Neural cell (in vitro differentiated cells): ENCODE measurements around the gene DNAH8. TPM values are rescaled to one million over a fixed set of nuclear protein-coding genes. Genes with fewer than 3 reads are reported as not detected.

Experiments
- H2AFZ ChIP-seq: fragments of 200-600, 300-800 bp; sonication (generic), shearing (Covaris generic); 2 replicates; pipeline ENCODE4 v1.6.0; 2014; ENCODE audit warnings: low read depth, mild to moderate bottlenecking, antibody characterized with exemption, low read length, moderate library complexity
- H3F3A ChIP-seq: fragments of 200-600 bp; shearing (Covaris generic); 2 replicates; pipeline ENCODE4 v1.6.1; 2016; ENCODE audit warnings: mild to moderate bottlenecking, moderate library complexity, mixed read lengths, antibody characterized with exemption, low read length; ENCODE audit not compliant: insufficient read depth, poor library complexity, severe bottlenecking
- H3K27ac ChIP-seq: fragments of 200-600, 300-800 bp; sonication (generic), shearing (Covaris generic); 2 replicates; pipeline ENCODE4 v1.5.1; 2014; ENCODE audit warnings: mild to moderate bottlenecking, low read length, moderate library complexity
- H3K27me3 ChIP-seq: fragments of 300-800, 200-600 bp; sonication (generic), shearing (Covaris generic); 2 replicates; pipeline ENCODE4 v1.6.0; 2014; ENCODE audit warnings: mild to moderate bottlenecking, low read depth, low read length, moderate library complexity; ENCODE audit not compliant: insufficient read depth
- H3K36me3 ChIP-seq: fragments of 300-800, 200-600 bp; sonication (generic), shearing (Covaris generic); 2 replicates; pipeline ENCODE4 v1.5.1; 2014; ENCODE audit warnings: mild to moderate bottlenecking, antibody characterized with exemption, low read length, moderate library complexity; ENCODE audit not compliant: insufficient read depth
- H3K4me2 ChIP-seq: fragments of 300-800, 200-600 bp; sonication (generic), shearing (Covaris generic); 2 replicates; pipeline ENCODE4 v1.6.0; 2014; ENCODE audit warnings: mild to moderate bottlenecking, low read length
- H3K4me3 ChIP-seq: fragments of 300-800, 200-600 bp; sonication (generic), shearing (Covaris generic); 2 replicates; pipeline ENCODE4 v1.5.1; 2014; ENCODE audit warnings: mild to moderate bottlenecking, low read length, moderate library complexity
- H3K79me2 ChIP-seq: fragments of 200-600 bp; shearing (Covaris generic); replicated peaks from 2 replicates; pipeline ENCODE4 v1.6.0; 2014; ENCODE audit warnings: mild to moderate bottlenecking, low read length, moderate library complexity; ENCODE audit not compliant: insufficient read depth
- H3K9ac ChIP-seq: fragments of 300-800, 200-600 bp; sonication (generic), shearing (Covaris generic); 2 replicates; pipeline ENCODE4 v1.6.1; 2016; ENCODE audit warnings: mild to moderate bottlenecking, low read length, mixed read lengths
- H3K9me2 ChIP-seq: fragments of 200-600 bp; shearing (Covaris generic); 2 replicates; pipeline ENCODE4 v1.6.1; 2016; ENCODE audit warnings: mild to moderate bottlenecking, low read length, mixed read lengths; ENCODE audit not compliant: insufficient read depth
- H3K9me3 ChIP-seq: fragments of 200-600, 300-800 bp; sonication (generic), shearing (Covaris generic); 2 replicates; pipeline ENCODE4 v1.6.1; 2016; ENCODE audit warnings: mild to moderate bottlenecking, mixed run types, low read length, moderate library complexity, mixed read lengths
- H4K20me1 ChIP-seq: fragments of 200-600 bp; shearing (Covaris generic); 2 replicates; pipeline ENCODE4 v1.6.1; 2016; ENCODE audit warnings: mild to moderate bottlenecking, mixed run types; ENCODE audit not compliant: insufficient read depth
- EP300 ChIP-seq: fragments of 450-650 bp; conservative IDR thresholded peaks from 2 replicates; pipeline ENCODE4 v1.6.1; 2014; ENCODE audit warnings: antibody characterized with exemption, mild to moderate bottlenecking, moderate library complexity; ENCODE audit not compliant: poor library complexity, severe bottlenecking
- EZH2 ChIP-seq: fragments of 200-600, 300-800 bp; shearing (Covaris generic), sonication (generic); IDR thresholded peaks from 2 replicates; pipeline ENCODE4 v1.6.1; 2014; ENCODE audit warnings: antibody characterized with exemption, low read length, borderline replicate concordance, mild to moderate bottlenecking; ENCODE audit not compliant: insufficient read depth, poor library complexity, severe bottlenecking
- MXI1 ChIP-seq: fragments of 450-650 bp; conservative IDR thresholded peaks from 2 replicates; pipeline ENCODE4 v1.6.1; 2014; ENCODE audit warnings: antibody characterized with exemption, mild to moderate bottlenecking; ENCODE audit not compliant: poor library complexity, severe bottlenecking
- POLR2AphosphoS5 ChIP-seq: IDR thresholded peaks from 2 replicates; pipeline ENCODE4 v1.6.1; 2012
- RAD21 ChIP-seq: fragments of 450-650 bp; conservative IDR thresholded peaks from 2 replicates; pipeline ENCODE4 v1.6.1; 2014; ENCODE audit warnings: antibody characterized with exemption, mild to moderate bottlenecking, moderate library complexity
- REST ChIP-seq: IDR thresholded peaks from 2 replicates; pipeline ENCODE4 v1.6.1; 2012; ENCODE audit warnings: borderline replicate concordance
- SMC3 ChIP-seq: fragments of 450-650 bp; conservative IDR thresholded peaks from 2 replicates; pipeline ENCODE4 v1.6.1; 2014; ENCODE audit warnings: antibody characterized with exemption, mild to moderate bottlenecking, moderate library complexity; ENCODE audit not compliant: poor library complexity
- TAF1 ChIP-seq: IDR thresholded peaks from 2 replicates; pipeline ENCODE4 v1.6.1; 2012; ENCODE audit warnings: low read depth
- polyA plus RNA-seq: library from polyadenylated mRNA; depleted of rRNA; stranded (reverse); fragments of >200 nt; gene quantifications from 2 replicates; pipeline ENCODE4 v1.2.3, GENCODE V29; 2014
- TF ChIP-seq, protein P1 (sequence below): fragments of 450-650 bp; IDR thresholded peaks from 2 replicates; pipeline ENCODE4 v1.5.1; 2014; ENCODE audit warnings: antibody characterized with exemption, mild to moderate bottlenecking, moderate library complexity; ENCODE audit not compliant: poor library complexity, severe bottlenecking

Gene DNAH8
- polyA plus RNA-seq, 1 donor from 2014 or later = 0.07 TPM

DNA sequence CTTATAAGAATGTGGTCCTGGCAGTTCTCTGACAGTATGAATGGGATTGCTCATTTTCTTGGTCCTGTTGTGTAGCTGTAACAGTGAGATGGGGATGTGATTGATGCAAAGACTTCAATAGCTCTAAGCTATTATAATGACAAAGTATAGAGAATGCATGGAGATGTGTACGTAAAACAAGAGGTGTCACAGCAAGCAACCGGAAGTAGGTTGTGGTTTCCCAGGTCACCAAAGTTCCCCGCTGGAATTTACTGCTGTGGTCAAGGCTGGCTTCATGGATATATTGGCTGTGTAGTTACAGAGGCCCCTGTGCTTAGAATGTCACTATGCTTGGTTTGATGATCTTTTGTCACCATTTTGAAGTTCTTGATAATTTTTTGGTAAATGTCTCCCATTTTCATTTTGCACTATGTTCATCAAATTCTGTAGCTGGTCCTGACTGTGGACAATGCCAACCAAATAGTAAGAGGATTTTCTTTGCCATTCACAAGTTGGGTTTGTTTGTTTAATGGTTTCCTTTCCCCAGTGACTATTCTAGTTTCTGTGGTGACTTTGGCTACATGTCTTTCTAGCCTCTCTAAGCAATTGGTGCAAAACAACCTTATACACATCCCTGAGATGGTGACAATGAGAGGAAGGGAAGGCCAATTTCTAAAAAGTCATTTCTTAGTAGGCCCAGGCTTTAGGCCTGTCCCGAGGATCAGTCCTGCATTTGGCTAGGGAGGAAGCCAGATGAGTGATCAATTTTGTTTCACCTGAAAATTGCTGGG lies 10.5 kb downstream of the DNAH8 start:
- Histone ChIP-seq H3F3A (no peaks in the 10 kb centered on the region), H2AFZ (no peak overlapping the region), H3K9me2 (no peaks in the 10 kb centered on the region), H4K20me1 (no peaks in the 10 kb centered on the region), H3K27me3 (no peaks in the 10 kb centered on the region), H3K9ac (no peak overlapping the region), H3K36me3 (no peaks in the 10 kb centered on the region), H3K9me3 (no peaks in the 10 kb centered on the region), H3K4me3 (no peak overlapping the region), H3K79me2 (no peaks in the 10 kb centered on the region), H3K27ac (no peak overlapping the region), H3K4me2 (no peak overlapping the region)
- no peak for TF ChIP-seq MXI1
- no peak for TF ChIP-seq POLR2AphosphoS5
- no peak for TF ChIP-seq REST
- TF ChIP-seq, protein P1, sequence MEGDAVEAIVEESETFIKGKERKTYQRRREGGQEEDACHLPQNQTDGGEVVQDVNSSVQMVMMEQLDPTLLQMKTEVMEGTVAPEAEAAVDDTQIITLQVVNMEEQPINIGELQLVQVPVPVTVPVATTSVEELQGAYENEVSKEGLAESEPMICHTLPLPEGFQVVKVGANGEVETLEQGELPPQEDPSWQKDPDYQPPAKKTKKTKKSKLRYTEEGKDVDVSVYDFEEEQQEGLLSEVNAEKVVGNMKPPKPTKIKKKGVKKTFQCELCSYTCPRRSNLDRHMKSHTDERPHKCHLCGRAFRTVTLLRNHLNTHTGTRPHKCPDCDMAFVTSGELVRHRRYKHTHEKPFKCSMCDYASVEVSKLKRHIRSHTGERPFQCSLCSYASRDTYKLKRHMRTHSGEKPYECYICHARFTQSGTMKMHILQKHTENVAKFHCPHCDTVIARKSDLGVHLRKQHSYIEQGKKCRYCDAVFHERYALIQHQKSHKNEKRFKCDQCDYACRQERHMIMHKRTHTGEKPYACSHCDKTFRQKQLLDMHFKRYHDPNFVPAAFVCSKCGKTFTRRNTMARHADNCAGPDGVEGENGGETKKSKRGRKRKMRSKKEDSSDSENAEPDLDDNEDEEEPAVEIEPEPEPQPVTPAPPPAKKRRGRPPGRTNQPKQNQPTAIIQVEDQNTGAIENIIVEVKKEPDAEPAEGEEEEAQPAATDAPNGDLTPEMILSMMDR = no peak
- TF ChIP-seq EZH2 = no peak
- TF ChIP-seq SMC3 = no peak
- no peak for TF ChIP-seq RAD21
- TF ChIP-seq EP300 = no peak
- TF ChIP-seq TAF1 = no peak

GRCh38 chr6:38728203-38728602 lies 13.1 kb downstream of the DNAH8 start:
- no peaks in the 10 kb centered on the region for H3K9me3 ChIP-seq
- H3F3A ChIP-seq = no peaks in the 10 kb centered on the region
- H3K36me3 ChIP-seq = no peaks in the 10 kb centered on the region
- H3K27ac ChIP-seq = no peak overlapping the region
- H3K9me2 ChIP-seq = no peaks in the 10 kb centered on the region
- H2AFZ ChIP-seq = no peak overlapping the region
- no peaks in the 10 kb centered on the region for H3K79me2 ChIP-seq
- no peaks in the 10 kb centered on the region for H3K27me3 ChIP-seq
- no peak overlapping the region for H3K4me3 ChIP-seq
- no peak overlapping the region for H3K9ac ChIP-seq
- TF ChIP-seq MXI1 (no peak), REST (no peak), SMC3 (no peak), EP300 (no peak), EZH2 (no peak), RAD21 (no peak), TAF1 (no peak), POLR2AphosphoS5 (no peak)
- TF ChIP-seq, protein P1 = no peak
- no peak overlapping the region for H3K4me2 ChIP-seq
- H4K20me1 ChIP-seq = no peaks in the 10 kb centered on the region
